ENCODE results near the gene FAM24A. TPM values are rescaled to one million over a fixed set of nuclear protein-coding genes. Genes with fewer than 3 reads are reported as not detected.
"Not testable (repeated sequence)": the region's sequence is repeated elsewhere in the genome, so short reads cannot be mapped to it uniquely, and the experiment has no call there.

FAM24A gene
- not detected for total RNA-seq

- ChIA-PET CTCF (no interaction called here), POLR2A (no interaction called here)
Measured at GRCh38 chr10:122910310-122910709, at the start of gene FAM24A. Gene FAM24A (plus strand): TSS chr10:122910610. CDS start chr10:122911635, 1,025 bp downstream.

- ChIA-PET POLR2A (no interaction called here), CTCF (no interaction called here)
Measured at GRCh38 chr10:122861711-122862161, 48.7 kb upstream of the FAM24A start.

GRCh38 chr10:122863216-122864193 is 46.9 kb upstream of the FAM24A start:
- ChIA-PET POLR2A (no interaction called here), CTCF (no interaction called here)

GRCh38 chr10:122864194-122864592 is 46.2 kb upstream of the FAM24A start:
- ChIA-PET POLR2A (no interaction called here), CTCF (no interaction called here)

GRCh38 chr10:122864901-122865300 is 45.5 kb upstream of the FAM24A start:
- POLR2A ChIA-PET = no interaction called here
- CTCF ChIA-PET = no interaction called here

GRCh38 chr10:122866757-122867482 is 43.5 kb upstream of the FAM24A start:
- CTCF ChIA-PET = interaction anchor here (0.6 kb wide), 1 partner anchor 1279 kb away, joined by 3 read pairs; no protein-coding TSS in a partner anchor
- POLR2A ChIA-PET = not testable (repeated sequence)

- CTCF ChIA-PET, POLR2A ChIA-PET: not testable (repeated sequence)
Measured at GRCh38 chr10:122868768-122869167, 41.6 kb upstream of the FAM24A start.

GRCh38 chr10:122871947-122872346 is 38.5 kb upstream of the FAM24A start:
- CTCF ChIA-PET, POLR2A ChIA-PET: not testable (repeated sequence)

- CTCF ChIA-PET = no interaction called here
- POLR2A ChIA-PET = no interaction called here
Measured at GRCh38 chr10:122875843-122876466, 34.5 kb upstream of the FAM24A start.

- POLR2A ChIA-PET = no interaction called here
- CTCF ChIA-PET = no interaction called here
Measured at GRCh38 chr10:122876467-122876855, 33.9 kb upstream of the FAM24A start.

GRCh38 chr10:122877264-122877663 is 33.1 kb upstream of the FAM24A start:
- POLR2A ChIA-PET = no interaction called here

GRCh38 chr10:122878799-122879338 is 31.5 kb upstream of the FAM24A start:
- POLR2A ChIA-PET = interaction anchor here (1.4 kb wide), 2 partner anchors 75 to 129 kb away, joined by 3 to 4 read pairs; partner anchors contain the start of genes C10orf88 and IKZF5
- CTCF ChIA-PET = no interaction called here

More at GRCh38 chr10:122877264-122877663, 33.1 kb upstream of the FAM24A start:
- CTCF ChIA-PET = no interaction called here

GRCh38 chr10:122879339-122880273 is 30.8 kb upstream of the FAM24A start, which contains the start of gene FAM24B:
Gene FAM24B (minus strand): TSS chr10:122879581. CDS start chr10:122850515, 29,066 bp downstream.
- ChIA-PET POLR2A (interaction anchor here (0.6 to 1.4 kb wide), 2 partner anchors 74 to 100 kb away, joined by 3 to 4 read pairs; partner anchors contain the start of genes C10orf88 and PSTK), CTCF (no interaction called here)

- POLR2A ChIA-PET = no interaction called here
- CTCF ChIA-PET = no interaction called here
Measured at GRCh38 chr10:122882766-122883165, 27.6 kb upstream of the FAM24A start.

- ChIA-PET CTCF (no interaction called here), POLR2A (no interaction called here)
Measured at GRCh38 chr10:122884166-122884565, 26.2 kb upstream of the FAM24A start.

- ChIA-PET CTCF (no interaction called here), POLR2A (no interaction called here)
Measured at GRCh38 chr10:122894261-122894944, 16.0 kb upstream of the FAM24A start.

- CTCF ChIA-PET, POLR2A ChIA-PET: not testable (repeated sequence)
Measured at GRCh38 chr10:122903861-122904260, 6.5 kb upstream of the FAM24A start.

- POLR2A ChIA-PET = no interaction called here
- CTCF ChIA-PET = no interaction called here
Measured at GRCh38 chr10:122911889-122912484, 1.6 kb downstream of the FAM24A start.
